Heart right ventricle (tissue), 16 donors: ENCODE measurements around the gene TUBG1. TPM values are rescaled to one million over a fixed set of nuclear protein-coding genes. Genes with fewer than 3 reads are reported as not detected.
"Not testable (repeated sequence)": the region's sequence is repeated elsewhere in the genome, so short reads cannot be mapped to it uniquely, and the experiment has no call there.

Experiments used
- ATAC-seq, 8 donors: fragments of 200-7000 bp; cut with Tn5 transposase; one replicate each; pipeline ENCODE4 v1.9.1; 2020; ENCODE audit warnings: mild to moderate bottlenecking in 8 of 8, moderate library complexity in 8 of 8, moderate number of reproducible peaks in 1 of 8
- DNase-seq, 2 donors: peaks; one replicate each; pipeline ENCODE4 v3.0.0-alpha.2; 2020
- H3K27ac ChIP-seq, 10 donors: fragments of 200-600 bp; sonication (generic) in 2 of 10; one replicate each; pipeline versions ENCODE4 v1.5.0 to v1.8.0; 2020 to 2022; ENCODE audit warnings: mild to moderate bottlenecking in 3 of 10
- H3K27me3 ChIP-seq, 7 donors: fragments of 200-600 bp; one replicate each; pipeline ENCODE4 v1.8.0; 2021 to 2022; ENCODE audit warnings: mild to moderate bottlenecking in 2 of 7
- H3K36me3 ChIP-seq, 9 donors: fragments of 200-600 bp; sonication (generic) in 1 of 9; one replicate each; pipeline versions ENCODE4 v1.5.0 to v1.8.0; 2020 to 2022; ENCODE audit warnings: mild to moderate bottlenecking in 2 of 9
- H3K4me1 ChIP-seq, 9 donors: fragments of 200-600 bp; sonication (generic) in 1 of 9; one replicate each; pipeline versions ENCODE4 v1.5.0 to v1.8.0; 2020 to 2022; ENCODE audit warnings: mild to moderate bottlenecking in 4 of 9
- H3K4me3 ChIP-seq, 10 donors: fragments of 200-600 bp; sonication (generic) in 2 of 10; one replicate each; pipeline versions ENCODE4 v1.5.0 to v1.8.0; 2020 to 2022; ENCODE audit warnings: mild to moderate bottlenecking in 7 of 10, moderate library complexity in 2 of 10
- H3K9me3 ChIP-seq, 11 donors: fragments of 200-600 bp in 10 of 11; sonication (generic) in 2 of 11; one replicate each; pipeline versions ENCODE4 v1.5.0 to v1.8.0; 2013 to 2022; ENCODE audit warnings: mild to moderate bottlenecking in 2 of 11, control low read depth in 1 of 11, moderate library complexity in 1 of 11
- WGBS, 2 donors: extraction: QIAGEN DNeasy Blood & Tissue Kit; methylation state at CpG; one replicate each; pipeline ENCODE4 v1.1.7; 2013; ENCODE audit warnings: inconsistent platforms in 1 of 2; 5-methylcytosine and 5-hydroxymethylcytosine counted together
- intact Hi-C, 10 donors: fragments of 100-400 bp; cut with DNase I; formaldehyde crosslinking; loops; one replicate each; pipeline versions ENCODE4 v1.11.1 to v1.14.2; 2022
- polyA plus RNA-seq, 2 donors: library from polyadenylated mRNA; stranded (reverse); fragments of 200-250 nt; gene quantifications; one replicate each; pipeline ENCODE4 v1.2.3, GENCODE V29; 2013
- total RNA-seq, 10 donors: library from RNA; stranded (reverse); fragmentation: NEBNext Ultra II Directional in 3 of 10; extraction: Animal tissue kit (Norgen Biotek cat#: 25700) in 3 of 10; gene quantifications; one replicate each; pipeline versions ENCODE4 v1.2.1 to v1.2.4, GENCODE V29; 2021 to 2023
- TF ChIP-seq, protein P1 (sequence below), 9 donors: fragments of 200-600 bp; sonication (generic) in 2 of 9; IDR thresholded peaks; one replicate each; pipeline versions ENCODE4 v1.5.0 to v1.8.0; 2021 to 2022; ENCODE audit warnings: antibody characterized with exemption in 9 of 9, mild to moderate bottlenecking in 5 of 9, moderate library complexity in 1 of 9
- donor health status: Arrhythmogenic right ventricular cardiomyopathy.
- donor health status: ischemic (EF 13 %, LVEDD 7.1; RV severe dilation, severe dysfunction).
- donor health status: healthy with polysubstance abuse.
- donor health status: DM: no; HTN: yes; CAD: no.
- donor health status: DM: no; HTN: no; CAD: no.
- donor health status: ischemic (EF 25% LVEDD 6.9; RV normal size, moderate dysfunction).
- donor health status: ischemic (EF 25% LVEDD 5.7; RV mildly dilated, moderate dysfunction).
- donor health status: healthy.
- donor health status: DM: yes; HTN: yes; CAD: no.
- donor health status: Ischemic cardiomyopathy.
- donor health status: ischemic (EF 35%, LVEDD 5.7; RV mildly dilated, moderate dysfunction).
- donor health status: nonischemic (EF 11% LVEDD 7.7; RV severe dilation, severe dysfunction).
- donor health status: DM: yes; HTN: yes; CAD: no.
- donor health status: PGD.
- donor health status: ischemic (EF 29% LVEDD 5.4; RV normal size, mild dysfunction).
- donor health status: nonischemic (EF 23%, LVEDD 6.1; RV moderate dilation, normal function).

The TUBG1 gene
- total and polyA plus RNA-seq, 12 donors = 28.2 to 107 (median 43.7) TPM

DNA sequence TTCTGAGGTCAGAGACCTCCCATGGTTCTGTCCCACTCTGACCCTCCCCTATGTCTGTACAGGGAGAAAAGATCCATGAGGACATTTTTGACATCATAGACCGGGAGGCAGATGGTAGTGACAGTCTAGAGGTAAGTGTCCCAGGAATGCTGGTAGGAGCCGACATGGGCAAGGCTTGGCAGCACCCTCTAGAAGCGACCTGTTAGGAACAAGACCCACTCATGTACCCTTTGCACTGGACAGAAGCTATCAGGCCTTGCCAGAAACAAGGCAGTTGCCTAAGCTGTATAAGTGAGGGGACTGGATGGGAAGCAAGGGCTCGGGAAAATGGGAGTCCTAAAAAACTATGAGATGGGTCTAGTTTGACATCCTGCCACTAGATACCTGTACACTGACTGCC lies 2.5 kb downstream of the TUBG1 start:
- intact Hi-C loops = loop anchor here in 3 of 10 donors (10.0 kb wide), 2 partner anchors 53 to 73 kb away; partner anchors contain the start of genes CCR10 (in 1 of the 3) and CNTNAP1 (in 1 of the 3)
- DNase-seq = no peak
- H3K27ac ChIP-seq = no peak overlapping the region

GRCh38 chr17:42613699-42614295 lies 4.3 kb downstream of the TUBG1 start:
- no peaks in the 10 kb centered on the region for H3K9me3 ChIP-seq
- TF ChIP-seq, protein P1, sequence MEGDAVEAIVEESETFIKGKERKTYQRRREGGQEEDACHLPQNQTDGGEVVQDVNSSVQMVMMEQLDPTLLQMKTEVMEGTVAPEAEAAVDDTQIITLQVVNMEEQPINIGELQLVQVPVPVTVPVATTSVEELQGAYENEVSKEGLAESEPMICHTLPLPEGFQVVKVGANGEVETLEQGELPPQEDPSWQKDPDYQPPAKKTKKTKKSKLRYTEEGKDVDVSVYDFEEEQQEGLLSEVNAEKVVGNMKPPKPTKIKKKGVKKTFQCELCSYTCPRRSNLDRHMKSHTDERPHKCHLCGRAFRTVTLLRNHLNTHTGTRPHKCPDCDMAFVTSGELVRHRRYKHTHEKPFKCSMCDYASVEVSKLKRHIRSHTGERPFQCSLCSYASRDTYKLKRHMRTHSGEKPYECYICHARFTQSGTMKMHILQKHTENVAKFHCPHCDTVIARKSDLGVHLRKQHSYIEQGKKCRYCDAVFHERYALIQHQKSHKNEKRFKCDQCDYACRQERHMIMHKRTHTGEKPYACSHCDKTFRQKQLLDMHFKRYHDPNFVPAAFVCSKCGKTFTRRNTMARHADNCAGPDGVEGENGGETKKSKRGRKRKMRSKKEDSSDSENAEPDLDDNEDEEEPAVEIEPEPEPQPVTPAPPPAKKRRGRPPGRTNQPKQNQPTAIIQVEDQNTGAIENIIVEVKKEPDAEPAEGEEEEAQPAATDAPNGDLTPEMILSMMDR (IDR thresholded peaks at IDR 0.05) = no peak
- intact Hi-C loops = loop anchor here in 3 of 10 donors (10.0 kb wide), 2 partner anchors 51 to 71 kb away; partner anchors contain the start of genes CCR10 (in 1 of the 3) and CNTNAP1 (in 1 of the 3)
- ATAC-seq = no peak
- H3K27me3 ChIP-seq = no peaks in the 10 kb centered on the region
- WGBS, 2 donors = 93 to 96% methylated on average over 17 of the region's 17 CpGs
- no peak for DNase-seq
- H3K36me3 ChIP-seq = peaks cover 0 to 55% (median 27%) of the 10 kb centered on the region in 9 donors
- H3K4me3 ChIP-seq = no peak overlapping the region
- H3K4me1 ChIP-seq = peaks cover 3 to 26% (median 20%) of the 10 kb centered on the region in 9 donors
- H3K27ac ChIP-seq = no peak overlapping the region

More for the DNA sequence above, 2.5 kb downstream of the TUBG1 start:
- peaks cover 0 to 55% (median 27%) of the 10 kb centered on the region in 9 donors for H3K36me3 ChIP-seq
- TF ChIP-seq, protein P1 (IDR thresholded peaks at IDR 0.05) = no peak
- no peak overlapping the region for H3K4me3 ChIP-seq
- no peaks in the 10 kb centered on the region for H3K9me3 ChIP-seq
- no peaks in the 10 kb centered on the region for H3K27me3 ChIP-seq
- ATAC-seq = no peak
- WGBS, 2 donors = 96 to 99% methylated on average over 4 of the region's 4 CpGs
- peaks cover 6 to 31% (median 23%) of the 10 kb centered on the region in 9 donors for H3K4me1 ChIP-seq

- Histone ChIP-seq H3K27me3 (no peaks in the 10 kb centered on the region), H3K4me3 (peak overlapping the region in 3 of 10 donors; percentile 1 to 26 (median 15)), H3K36me3 (peaks cover 0 to 33% (median 27%) of the 10 kb centered on the region in 9 donors), H3K4me1 (peaks cover 0 to 22% (median 16%) of the 10 kb centered on the region in 9 donors), H3K9me3 (no peaks in the 10 kb centered on the region), H3K27ac (peak overlapping the region; percentile 12 to 83 (median 73))
- WGBS, 2 donors = 30 to 47% methylated on average over 4 of the region's 4 CpGs
- TF ChIP-seq, protein P1 (IDR thresholded peaks at IDR 0.05) = no peak
- DNase-seq (no peak), ATAC-seq (peak in 7 of 8 donors; percentile 3 to 61 (median 21))
- intact Hi-C loops = loop anchor here in 6 of 10 donors (5.0 to 10.0 kb wide), 4 partner anchors 39 to 67 kb away; partner anchors contain the start of genes TUBG2 (in 2 of the 6), CCR10 (in 1 of the 6), CNTNAP1 (in 1 of the 6) and PLEKHH3 (in 1 of the 6)
These were observed 8.5 kb downstream of the TUBG1 start for GRCh38 chr17:42617956-42618431.

DNA sequence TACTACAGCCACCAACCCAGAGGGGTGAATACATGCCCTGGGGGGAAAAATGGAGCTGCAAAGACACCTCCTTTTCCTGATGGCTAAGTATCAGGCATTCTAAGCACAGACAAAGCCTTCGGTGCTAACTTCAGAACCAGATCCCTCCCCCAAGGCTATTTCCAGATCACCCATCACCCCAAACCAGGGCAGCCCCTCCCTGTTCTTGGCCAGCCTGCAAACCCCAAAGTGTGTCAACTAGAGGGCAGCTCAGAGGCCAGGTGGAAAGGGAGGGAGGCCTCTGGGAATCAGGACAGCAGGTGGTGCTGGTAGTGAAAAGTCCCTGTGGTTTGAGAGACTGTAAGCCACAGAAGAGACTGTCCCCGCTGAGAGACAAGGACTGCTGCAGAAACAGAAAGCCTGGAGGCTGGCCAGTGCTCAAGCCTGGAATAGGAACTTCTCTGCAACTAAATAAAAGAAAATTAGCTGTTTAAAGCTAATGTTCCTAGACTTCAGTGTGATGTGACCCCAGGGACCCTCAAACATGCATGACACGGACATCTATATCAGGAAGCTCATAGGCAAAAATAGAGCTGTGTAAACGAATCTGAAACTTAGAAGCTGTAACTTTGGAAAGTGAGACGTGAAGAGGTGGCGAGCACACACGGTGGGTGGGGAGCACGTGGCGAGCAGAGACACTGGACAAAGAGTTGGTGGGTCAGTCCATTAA lies 9.1 kb downstream of the TUBG1 start:
- Histone ChIP-seq H3K4me3 (peak overlapping the region in 3 of 10 donors; percentile 1 to 26 (median 15)), H3K27me3 (no peaks in the 10 kb centered on the region), H3K4me1 (peaks cover 0 to 22% (median 16%) of the 10 kb centered on the region in 9 donors), H3K36me3 (peaks cover 0 to 27% (median 22%) of the 10 kb centered on the region in 9 donors), H3K9me3 (no peaks in the 10 kb centered on the region), H3K27ac (peak overlapping the region; percentile 12 to 83 (median 73))
- 21 to 22% methylated on average over 9 of the region's 9 CpGs for WGBS, 2 donors
- ATAC-seq (peak; percentile 87 to 98 (median 94)), DNase-seq (peak; percentile 48 to 70)
- TF ChIP-seq, protein P1 (IDR thresholded peaks at IDR 0.05) = peak in 7 of 9 donors; percentile 23 to 58 (median 34)
- intact Hi-C loops = loop anchor here in 6 of 10 donors (5.0 to 10.0 kb wide), 4 partner anchors 39 to 66 kb away; partner anchors contain the start of genes TUBG2 (in 2 of the 6), CCR10 (in 1 of the 6), CNTNAP1 (in 1 of the 6) and PLEKHH3 (in 1 of the 6)

- DNase-seq, H3K27me3 ChIP-seq, H3K9me3 ChIP-seq, ATAC-seq, intact Hi-C loops, H3K4me3 ChIP-seq, H3K27ac ChIP-seq, H3K36me3 ChIP-seq: not testable (repeated sequence)
- 91 to 93% methylated on average over 3 of the region's 3 CpGs for WGBS, 2 donors
- peaks cover 0 to 22% (median 16%) of the 10 kb centered on the region in 9 donors for H3K4me1 ChIP-seq
These were observed 12.5 kb downstream of the TUBG1 start for GRCh38 chr17:42621987-42622386.
